Measurements from ENCODE around the gene CUX1.

GRCh38 chr7:102178410-102178809 is 361.0 kb downstream of the CUX1 start:
- TF ChIP-seq POLR2A (IDR thresholded peaks at IDR 0.05): no peak
- TF ChIP-seq, protein P1, sequence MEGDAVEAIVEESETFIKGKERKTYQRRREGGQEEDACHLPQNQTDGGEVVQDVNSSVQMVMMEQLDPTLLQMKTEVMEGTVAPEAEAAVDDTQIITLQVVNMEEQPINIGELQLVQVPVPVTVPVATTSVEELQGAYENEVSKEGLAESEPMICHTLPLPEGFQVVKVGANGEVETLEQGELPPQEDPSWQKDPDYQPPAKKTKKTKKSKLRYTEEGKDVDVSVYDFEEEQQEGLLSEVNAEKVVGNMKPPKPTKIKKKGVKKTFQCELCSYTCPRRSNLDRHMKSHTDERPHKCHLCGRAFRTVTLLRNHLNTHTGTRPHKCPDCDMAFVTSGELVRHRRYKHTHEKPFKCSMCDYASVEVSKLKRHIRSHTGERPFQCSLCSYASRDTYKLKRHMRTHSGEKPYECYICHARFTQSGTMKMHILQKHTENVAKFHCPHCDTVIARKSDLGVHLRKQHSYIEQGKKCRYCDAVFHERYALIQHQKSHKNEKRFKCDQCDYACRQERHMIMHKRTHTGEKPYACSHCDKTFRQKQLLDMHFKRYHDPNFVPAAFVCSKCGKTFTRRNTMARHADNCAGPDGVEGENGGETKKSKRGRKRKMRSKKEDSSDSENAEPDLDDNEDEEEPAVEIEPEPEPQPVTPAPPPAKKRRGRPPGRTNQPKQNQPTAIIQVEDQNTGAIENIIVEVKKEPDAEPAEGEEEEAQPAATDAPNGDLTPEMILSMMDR (IDR thresholded peaks at IDR 0.05): no peak

All from lower leg skin (tissue), 3 donors.